Measurements from ENCODE around the gene DHX40.

DNA sequence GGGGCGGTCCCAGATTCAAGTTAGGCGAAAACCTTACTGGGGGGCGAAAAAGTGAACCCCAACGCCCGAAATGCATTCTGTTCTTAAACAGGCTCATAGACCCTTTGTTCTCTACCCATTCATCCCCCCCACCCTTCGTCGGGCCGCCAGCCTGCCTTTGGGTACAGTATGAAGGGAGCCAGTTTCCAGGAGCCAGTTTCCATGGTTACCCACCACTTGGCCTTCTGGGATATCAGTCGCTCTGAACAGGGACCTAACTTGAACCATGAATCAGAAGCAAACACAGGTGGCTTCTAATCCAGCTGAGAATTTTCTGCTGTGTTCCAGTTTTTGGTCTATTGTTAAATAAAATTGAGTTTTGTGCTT is 532 bp downstream of the DHX40 start:
- TF ChIP-seq CTCF (IDR thresholded peaks at IDR 0.05) (no peak), FOSL2 (IDR thresholded peaks at IDR 0.05) (no peak), FOSL2 (CRISPR knock-in tag; IDR thresholded peaks at IDR 0.05) (no peak), ESRRA (IDR thresholded peaks at IDR 0.05; ENCODE audit: borderline replicate concordance, low read length) (no peak), POLR2A (IDR thresholded peaks at IDR 0.05; ENCODE audit: low read length) (no peak), EP300 (IDR thresholded peaks at IDR 0.05) (no peak), HDAC2 (IDR thresholded peaks at IDR 0.05) (no peak), JUNB (IDR thresholded peaks at IDR 0.05) (no peak), TP53 (CRISPR knock-in tag; IDR thresholded peaks at IDR 0.05) (no peak), JUN (IDR thresholded peaks at IDR 0.05) (no peak), CEBPB (IDR thresholded peaks at IDR 0.05) (no peak), NPAS2 (CRISPR knock-in tag; IDR thresholded peaks at IDR 0.05; ENCODE audit: borderline replicate concordance) (no peak), SMC3 (IDR thresholded peaks at IDR 0.05) (no peak)
- TF ChIP-seq, protein P1, sequence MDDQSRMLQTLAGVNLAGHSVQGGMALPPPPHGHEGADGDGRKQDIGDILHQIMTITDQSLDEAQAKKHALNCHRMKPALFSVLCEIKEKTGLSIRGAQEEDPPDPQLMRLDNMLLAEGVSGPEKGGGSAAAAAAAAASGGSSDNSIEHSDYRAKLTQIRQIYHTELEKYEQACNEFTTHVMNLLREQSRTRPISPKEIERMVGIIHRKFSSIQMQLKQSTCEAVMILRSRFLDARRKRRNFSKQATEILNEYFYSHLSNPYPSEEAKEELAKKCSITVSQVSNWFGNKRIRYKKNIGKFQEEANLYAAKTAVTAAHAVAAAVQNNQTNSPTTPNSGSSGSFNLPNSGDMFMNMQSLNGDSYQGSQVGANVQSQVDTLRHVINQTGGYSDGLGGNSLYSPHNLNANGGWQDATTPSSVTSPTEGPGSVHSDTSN (IDR thresholded peaks at IDR 0.05): 0 out of 2 replicates have a peak, but pooled peaks have one; percentile 17

Measured in A549 (cell line).